OCI-LY7 (cell line): ENCODE data around the gene EPHA1. TPM values are rescaled to one million over a fixed set of nuclear protein-coding genes. Genes with fewer than 3 reads are reported as not detected.

Source experiments
- BruUV-seq: library from RNA; stranded (reverse); fragments of 400-500 nt; replicated peaks from 2 replicates; lab custom pipeline; 2021; lab: Mats Ljungman, UMichigan
- CTCF ChIA-PET: fragments of 300-600 bp; sonication (Branson Sonifier 250); formaldehyde crosslinking; loops from one replicate; lab custom pipeline; 2022; ENCODE audit warnings: antibody characterized with exemption; ENCODE audit not compliant: unreplicated experiment; lab: Charles Lee
- POLR2A ChIA-PET: fragments of 300-600 bp; sonication (Branson Sonifier 250); formaldehyde crosslinking; loops from one replicate; lab custom pipeline; 2022; ENCODE audit warnings: antibody characterized with exemption; lab: Charles Lee
- DNase-seq: peaks from one replicate; pipeline ENCODE4 v3.0.0-alpha.2; 2015; ENCODE audit warnings: low spot score
- H2AFZ ChIP-seq: fragments of 200-600 bp; sonication (generic), shearing (Covaris generic); 2 replicates; pipeline ENCODE4 v1.6.1; 2014; ENCODE audit warnings: mild to moderate bottlenecking, antibody characterized with exemption, low read length, moderate library complexity
- H3K27ac ChIP-seq: fragments of 200-600 bp; sonication (generic); 2 replicates; pipeline ENCODE4 v1.5.1; 2014; ENCODE audit warnings: mixed run types, low read depth, mild to moderate bottlenecking, moderate library complexity, low read length, inconsistent platforms; ENCODE audit not compliant: poor library complexity, severe bottlenecking
- H3K36me3 ChIP-seq: fragments of 200-600 bp; sonication (generic); 2 replicates; pipeline ENCODE4 v1.6.1; 2014; ENCODE audit warnings: mild to moderate bottlenecking, antibody characterized with exemption, low read length, moderate library complexity, mixed read lengths; ENCODE audit not compliant: insufficient read depth
- H3K4me1 ChIP-seq: fragments of 200-600 bp; sonication (generic); 2 replicates; pipeline ENCODE4 v1.5.1; 2014; ENCODE audit warnings: mild to moderate bottlenecking, low read length; ENCODE audit not compliant: insufficient read depth, poor library complexity, severe bottlenecking
- H3K4me2 ChIP-seq: fragments of 200-600 bp; sonication (generic); 2 replicates; pipeline ENCODE4 v1.6.1; 2014; ENCODE audit warnings: mild to moderate bottlenecking, low read length
- H3K4me3 ChIP-seq: fragments of 200-600 bp; sonication (generic); 2 replicates; pipeline ENCODE4 v1.5.1; 2014; ENCODE audit warnings: mild to moderate bottlenecking, low read depth, low read length; ENCODE audit not compliant: poor library complexity, severe bottlenecking
- H3K79me2 ChIP-seq: fragments of 200-600 bp; sonication (generic); 2 replicates; pipeline ENCODE4 v1.6.1; 2016; ENCODE audit warnings: low read depth, mild to moderate bottlenecking, low read length, moderate library complexity, mixed read lengths; ENCODE audit not compliant: insufficient read depth
- H3K9me2 ChIP-seq: fragments of 200-600 bp; sonication (generic); 2 replicates; pipeline ENCODE4 v1.6.1; 2016; ENCODE audit warnings: mild to moderate bottlenecking, low read length, mixed read lengths; ENCODE audit not compliant: insufficient read depth
- H3K9me3 ChIP-seq: fragments of 200-600 bp; sonication (generic); 2 replicates; pipeline ENCODE4 v1.6.1; 2014; ENCODE audit warnings: mild to moderate bottlenecking, mixed run types, low read length, mixed read lengths
- H4K20me1 ChIP-seq: fragments of 200-600 bp; sonication (generic); 2 replicates; pipeline ENCODE4 v1.6.1; 2014; ENCODE audit warnings: mild to moderate bottlenecking, antibody characterized with exemption, low read length, moderate library complexity, mixed read lengths; ENCODE audit not compliant: insufficient read depth
- EZH2phosphoT487 ChIP-seq: fragments of 200-600 bp; sonication (generic); IDR thresholded peaks from 2 replicates; pipeline ENCODE4 v1.6.1; 2018; ENCODE audit warnings: low read depth, borderline replicate concordance, mild to moderate bottlenecking, mixed run types, antibody characterized with exemption, low read length, moderate library complexity, mixed read lengths
- intact Hi-C: fragments of 100-400 bp; cut with micrococcal nuclease; formaldehyde crosslinking; loops from one replicate; pipeline ENCODE4 v1.10.0; 2022; ENCODE audit not compliant: unreplicated experiment
- total RNA-seq, 2 experiments: library from RNA; depleted of rRNA in 1 of 2; stranded (reverse); fragments of >200 nt in 1 of 2; shearing (Covaris generic) in 1 of 2; gene quantifications; 2 replicates each; pipeline ENCODE4 v1.2.3, GENCODE V29; 2014 to 2022
- TF ChIP-seq, protein P1 (sequence below): fragments of 200-600 bp; sonication (generic); conservative IDR thresholded peaks from 2 replicates; pipeline ENCODE4 v1.5.1; 2014; ENCODE audit warnings: mild to moderate bottlenecking, antibody characterized with exemption, low read length, moderate library complexity, mixed read lengths

The EPHA1 gene
- total RNA-seq, 2 experiments from 2014 or later: not detected

DNA sequence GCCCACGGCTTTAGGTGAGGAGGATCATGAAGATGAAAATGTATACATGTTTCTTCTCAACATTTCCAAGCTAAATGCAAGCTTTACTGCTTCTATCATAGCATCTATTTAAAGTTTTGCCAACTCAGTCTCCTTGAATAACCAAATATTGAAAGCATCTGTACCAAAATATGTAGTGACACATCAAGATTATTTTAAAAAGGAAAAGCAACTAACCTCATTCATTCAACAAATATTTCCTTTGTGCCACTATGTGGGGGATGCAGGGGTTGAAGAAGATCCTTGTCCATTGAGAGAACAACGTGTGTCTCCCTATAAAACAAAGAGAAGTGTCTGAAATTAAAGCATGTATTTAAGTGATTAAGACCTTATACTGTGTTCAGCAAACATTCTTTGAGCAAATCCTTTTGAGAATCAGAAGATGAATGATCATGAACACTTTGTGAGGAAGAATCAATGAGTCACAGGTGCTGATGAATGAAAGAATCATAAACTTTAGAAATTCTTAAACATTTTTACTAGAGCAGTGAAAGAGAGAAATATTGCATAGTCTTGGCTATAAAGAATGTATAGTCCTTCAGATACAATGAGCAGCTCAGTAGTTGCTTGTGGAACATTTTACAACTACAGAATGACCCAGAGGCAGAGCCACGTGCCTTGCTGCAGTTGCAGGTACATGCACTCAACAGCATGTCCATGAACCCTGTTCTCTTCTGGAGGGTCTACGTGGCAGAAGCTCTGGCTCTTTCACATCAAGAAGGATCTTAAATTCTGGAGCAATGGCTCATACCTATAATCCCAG, 48.5 kb upstream of the EPHA1 start:
- POLR2A ChIA-PET: no interaction called here
- Histone ChIP-seq H3K4me2 (no peak overlapping the region), H3K9me3 (no peaks in the 10 kb centered on the region), H3K27ac (no peak overlapping the region), H2AFZ (no peak overlapping the region), H3K9me2 (no peaks in the 10 kb centered on the region), H3K4me1 (no peaks in the 10 kb centered on the region), H4K20me1 (no peaks in the 10 kb centered on the region), H3K4me3 (no peak overlapping the region), H3K36me3 (no peaks in the 10 kb centered on the region), H3K79me2 (no peaks in the 10 kb centered on the region)
- DNase-seq: no peak
- intact Hi-C loops: no loop called here
- CTCF ChIA-PET: no interaction called here
- no TSS peak for BruUV-seq
- TF ChIP-seq, protein P1, sequence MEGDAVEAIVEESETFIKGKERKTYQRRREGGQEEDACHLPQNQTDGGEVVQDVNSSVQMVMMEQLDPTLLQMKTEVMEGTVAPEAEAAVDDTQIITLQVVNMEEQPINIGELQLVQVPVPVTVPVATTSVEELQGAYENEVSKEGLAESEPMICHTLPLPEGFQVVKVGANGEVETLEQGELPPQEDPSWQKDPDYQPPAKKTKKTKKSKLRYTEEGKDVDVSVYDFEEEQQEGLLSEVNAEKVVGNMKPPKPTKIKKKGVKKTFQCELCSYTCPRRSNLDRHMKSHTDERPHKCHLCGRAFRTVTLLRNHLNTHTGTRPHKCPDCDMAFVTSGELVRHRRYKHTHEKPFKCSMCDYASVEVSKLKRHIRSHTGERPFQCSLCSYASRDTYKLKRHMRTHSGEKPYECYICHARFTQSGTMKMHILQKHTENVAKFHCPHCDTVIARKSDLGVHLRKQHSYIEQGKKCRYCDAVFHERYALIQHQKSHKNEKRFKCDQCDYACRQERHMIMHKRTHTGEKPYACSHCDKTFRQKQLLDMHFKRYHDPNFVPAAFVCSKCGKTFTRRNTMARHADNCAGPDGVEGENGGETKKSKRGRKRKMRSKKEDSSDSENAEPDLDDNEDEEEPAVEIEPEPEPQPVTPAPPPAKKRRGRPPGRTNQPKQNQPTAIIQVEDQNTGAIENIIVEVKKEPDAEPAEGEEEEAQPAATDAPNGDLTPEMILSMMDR: no peak
- no peak for TF ChIP-seq EZH2phosphoT487

DNA sequence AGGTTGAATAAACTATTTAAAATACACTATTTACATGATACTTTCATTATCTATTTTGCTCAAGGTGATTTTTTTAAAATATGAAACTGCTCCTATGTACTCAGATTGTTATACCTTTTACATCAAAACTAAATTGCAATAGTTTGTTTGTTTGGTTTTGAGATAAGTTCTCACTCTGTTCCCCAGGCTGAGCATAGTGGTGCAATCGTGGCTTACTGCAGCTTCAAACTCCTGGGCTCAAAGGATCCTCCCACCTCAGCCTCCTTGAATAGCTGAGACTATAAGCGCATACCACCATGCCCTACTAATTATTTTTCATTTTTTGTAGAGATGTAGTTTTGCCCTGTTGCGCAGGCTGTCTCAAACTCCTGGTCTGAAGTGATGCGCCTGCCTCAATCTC, 47.3 kb upstream of the EPHA1 start:
- Histone ChIP-seq H2AFZ (no peak overlapping the region), H3K9me2 (no peaks in the 10 kb centered on the region), H3K36me3 (no peaks in the 10 kb centered on the region), H3K4me1 (no peaks in the 10 kb centered on the region), H3K79me2 (no peaks in the 10 kb centered on the region), H3K4me2 (no peak overlapping the region), H3K4me3 (no peak overlapping the region), H4K20me1 (no peaks in the 10 kb centered on the region), H3K27ac (no peak overlapping the region), H3K9me3 (no peaks in the 10 kb centered on the region)
- no peak for DNase-seq
- ChIA-PET CTCF (no interaction called here), POLR2A (no interaction called here)
- no TSS peak for BruUV-seq
- no peak for TF ChIP-seq EZH2phosphoT487
- TF ChIP-seq, protein P1: no peak
- intact Hi-C loops: no loop called here

DNA sequence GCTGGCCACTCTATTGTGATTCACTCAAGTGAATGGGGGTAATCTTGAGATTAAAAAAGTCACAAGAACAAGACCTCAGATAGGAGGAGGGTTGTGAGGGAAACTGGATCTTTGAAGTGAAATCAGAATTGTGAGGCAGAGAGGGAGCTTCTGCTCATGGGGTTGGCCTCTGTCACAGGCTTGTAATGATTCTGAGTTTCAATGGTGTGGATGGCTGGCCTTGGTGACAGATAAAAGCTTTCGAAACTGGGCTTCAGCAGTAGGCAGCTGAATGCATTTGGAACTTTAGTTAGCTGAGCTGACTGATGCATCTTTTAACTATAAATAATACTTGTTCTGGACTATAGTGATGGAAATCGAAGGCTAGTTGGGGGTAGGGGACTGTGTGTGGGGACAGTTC, 46.8 kb upstream of the EPHA1 start:
- Histone ChIP-seq H4K20me1 (no peaks in the 10 kb centered on the region), H2AFZ (no peak overlapping the region), H3K79me2 (no peaks in the 10 kb centered on the region), H3K4me3 (no peak overlapping the region), H3K9me3 (no peaks in the 10 kb centered on the region), H3K4me1 (no peaks in the 10 kb centered on the region), H3K36me3 (no peaks in the 10 kb centered on the region), H3K27ac (no peak overlapping the region), H3K9me2 (no peaks in the 10 kb centered on the region), H3K4me2 (no peak overlapping the region)
- ChIA-PET CTCF (no interaction called here), POLR2A (interaction anchor here (0.5 kb wide), 1 partner anchor 54 kb away, joined by 4 read pairs; no protein-coding TSS in a partner anchor)
- TF ChIP-seq, protein P1: no peak
- TF ChIP-seq EZH2phosphoT487: no peak
- intact Hi-C loops: no loop called here
- no peak for DNase-seq
- BruUV-seq: no TSS peak
